Skeletal muscle satellite cell (primary cell): ENCODE data around the gene RNF214.

ENCODE experiments used
- H3K27me3 ChIP-seq: 2 replicates; pipeline ENCODE4 v1.7.0; 2013; ENCODE audit warnings: low read length; ENCODE audit not compliant: control insufficient read depth, insufficient read depth
- H3K36me3 ChIP-seq: 2 replicates; pipeline ENCODE4 v1.7.0; 2013; ENCODE audit warnings: mild to moderate bottlenecking, control low read depth, low read length; ENCODE audit not compliant: insufficient read depth
- H3K4me1 ChIP-seq: 2 replicates; pipeline ENCODE4 v1.7.0; 2013; ENCODE audit warnings: low read length; ENCODE audit not compliant: control insufficient read depth, insufficient read depth
- H3K4me2 ChIP-seq: 2 replicates; pipeline ENCODE4 v1.7.0; 2013; ENCODE audit warnings: mild to moderate bottlenecking, low read length
- H3K4me3 ChIP-seq: 2 replicates; pipeline ENCODE4 v1.7.0; 2013; ENCODE audit warnings: low read length
- H3K9ac ChIP-seq: 2 replicates; pipeline ENCODE4 v1.7.0; 2013; ENCODE audit warnings: mild to moderate bottlenecking, low read depth, low read length, moderate library complexity
- H3K9me3 ChIP-seq: replicated peaks from 2 replicates; pipeline ENCODE4 v1.7.0; 2013; ENCODE audit warnings: mild to moderate bottlenecking, control low read depth, low read length

RNF214 gene

DNA sequence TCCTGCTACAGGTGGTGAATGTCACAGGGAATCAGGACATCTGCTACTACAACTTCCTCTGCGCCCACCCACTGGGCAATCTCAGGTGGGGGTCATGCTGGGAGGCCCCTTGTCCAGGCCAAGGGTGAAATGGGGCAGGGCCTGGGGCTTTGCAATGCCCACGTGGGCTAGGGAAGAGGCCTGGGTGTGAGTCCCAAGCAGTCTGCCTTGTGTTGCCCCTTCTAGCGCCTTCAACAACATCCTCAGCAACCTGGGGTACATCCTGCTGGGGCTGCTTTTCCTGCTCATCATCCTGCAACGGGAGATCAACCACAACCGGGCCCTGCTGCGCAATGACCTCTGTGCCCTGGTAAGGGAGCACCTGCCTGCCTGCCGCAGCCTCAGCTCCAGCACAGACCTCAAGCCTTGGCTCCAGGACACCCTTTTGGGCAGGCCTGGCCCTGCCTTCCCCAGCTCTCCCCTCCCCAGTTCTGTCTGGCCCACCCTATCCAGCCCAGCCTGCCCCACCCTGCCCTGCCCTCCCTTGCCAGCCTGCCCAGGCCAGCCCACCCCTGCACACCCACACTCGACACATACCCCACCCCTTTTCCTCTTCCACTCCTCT is 42.4 kb upstream of the RNF214 start:
- Histone ChIP-seq H3K4me2 (no peak overlapping the region), H3K9ac (no peak overlapping the region), H3K9me3 (no peaks in the 10 kb centered on the region), H3K4me1 (no peaks in the 10 kb centered on the region), H3K36me3 (peaks cover 67% of the 10 kb centered on the region), H3K4me3 (no peak overlapping the region), H3K27me3 (no peaks in the 10 kb centered on the region)

GRCh38 chr11:117191680-117192400 is 40.6 kb upstream of the RNF214 start:
- Histone ChIP-seq H3K9me3 (no peaks in the 10 kb centered on the region), H3K36me3 (peaks cover 64% of the 10 kb centered on the region), H3K4me2 (no peak overlapping the region), H3K4me3 (no peak overlapping the region), H3K9ac (no peak overlapping the region), H3K27me3 (no peaks in the 10 kb centered on the region), H3K4me1 (no peaks in the 10 kb centered on the region)

GRCh38 chr11:117192401-117192875 is 40.0 kb upstream of the RNF214 start:
- Histone ChIP-seq H3K9me3 (no peaks in the 10 kb centered on the region), H3K9ac (no peak overlapping the region), H3K27me3 (no peaks in the 10 kb centered on the region), H3K4me3 (no peak overlapping the region), H3K36me3 (peaks cover 59% of the 10 kb centered on the region), H3K4me1 (no peaks in the 10 kb centered on the region), H3K4me2 (no peak overlapping the region)

DNA sequence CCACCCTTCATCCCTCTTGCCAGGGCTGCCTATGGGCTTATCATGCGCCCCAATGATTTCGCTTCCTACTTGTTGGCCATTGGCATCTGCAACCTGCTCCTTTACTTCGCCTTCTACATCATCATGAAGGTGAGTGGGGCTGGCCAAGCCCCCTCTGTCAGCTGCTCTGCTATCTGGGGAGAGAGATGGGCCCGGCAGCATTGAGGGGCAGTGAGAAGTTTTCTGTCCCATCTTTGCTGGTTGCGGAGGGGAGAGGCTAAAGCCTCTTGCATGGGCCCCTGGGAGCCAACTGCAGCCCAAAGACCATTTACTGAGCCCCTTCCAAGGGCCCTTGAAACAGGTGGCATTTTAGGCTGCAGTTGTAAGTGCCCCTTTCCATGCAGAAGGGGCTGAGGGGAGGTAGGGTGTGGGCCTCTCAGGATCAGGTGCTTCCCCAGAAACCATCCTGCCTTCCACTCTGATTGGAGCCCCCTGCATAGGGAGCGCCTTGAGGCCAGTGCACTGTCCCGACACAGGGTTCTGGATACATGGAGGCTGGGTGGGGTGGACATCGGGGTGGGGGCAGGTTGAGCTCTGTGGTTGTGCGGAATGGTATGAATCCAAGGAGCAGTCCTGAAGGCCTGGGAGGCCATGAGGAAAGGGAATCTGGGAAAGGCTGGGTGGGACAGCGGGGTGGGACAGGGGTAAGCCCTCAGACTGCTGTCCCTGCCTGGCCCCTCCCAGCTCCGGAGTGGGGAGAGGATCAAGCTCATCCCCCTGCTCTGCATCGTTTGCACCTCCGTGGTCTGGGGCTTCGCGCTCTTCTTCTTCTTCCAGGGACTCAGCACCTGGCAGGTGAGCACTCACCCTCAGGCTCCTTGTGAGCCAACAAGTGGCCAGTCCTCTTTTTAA is 39.1 kb upstream of the RNF214 start:
- no peak overlapping the region for H3K4me3 ChIP-seq
- no peaks in the 10 kb centered on the region for H3K27me3 ChIP-seq
- H3K4me1 ChIP-seq: peaks cover 9% of the 10 kb centered on the region
- H3K36me3 ChIP-seq: peaks cover 57% of the 10 kb centered on the region
- H3K4me2 ChIP-seq: no peak overlapping the region
- H3K9me3 ChIP-seq: no peaks in the 10 kb centered on the region
- no peak overlapping the region for H3K9ac ChIP-seq

DNA sequence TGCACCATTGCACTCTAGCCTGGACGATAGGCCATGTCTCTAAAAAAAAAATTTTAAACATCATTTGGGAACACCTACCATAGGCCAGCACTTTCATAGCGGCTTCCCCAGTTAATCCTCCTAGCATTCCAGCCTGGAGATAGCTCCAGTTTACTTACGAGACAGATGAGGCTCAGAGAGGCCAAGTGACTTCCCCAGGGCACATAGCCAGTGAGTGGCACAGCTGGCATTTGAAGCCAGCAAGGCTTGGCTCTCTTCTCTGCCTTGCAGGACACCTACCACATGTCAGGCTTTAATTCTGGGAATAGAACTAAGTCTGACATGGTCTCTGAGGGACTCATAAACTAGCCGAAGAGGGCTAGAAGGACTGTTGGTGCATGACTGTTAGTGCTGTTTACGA is 38.2 kb upstream of the RNF214 start:
- Histone ChIP-seq H3K9ac (no peak overlapping the region), H3K4me2 (no peak overlapping the region), H3K36me3 (peaks cover 48% of the 10 kb centered on the region), H3K27me3 (no peaks in the 10 kb centered on the region), H3K4me3 (no peak overlapping the region), H3K4me1 (peaks cover 15% of the 10 kb centered on the region), H3K9me3 (no peaks in the 10 kb centered on the region)

DNA sequence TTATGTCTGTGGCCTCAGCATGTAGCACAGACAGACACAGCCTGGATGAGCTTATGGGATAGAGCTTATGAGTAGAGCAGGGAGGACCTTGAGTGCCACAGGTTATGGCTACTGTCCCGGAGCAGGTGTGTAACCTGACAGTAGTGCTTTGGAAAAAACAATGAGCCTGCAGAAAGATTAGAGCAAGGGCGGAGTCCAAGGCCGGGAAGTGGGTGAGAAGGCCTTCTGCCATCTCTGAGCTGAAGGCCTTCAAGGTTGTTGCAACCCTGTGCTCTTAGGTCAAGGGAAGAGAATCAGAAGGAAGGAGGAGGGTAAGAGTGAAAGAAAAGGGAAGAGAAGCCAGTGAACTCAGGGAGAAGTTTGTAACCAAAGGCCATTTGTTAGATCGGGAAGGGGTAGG is 37.2 kb upstream of the RNF214 start:
- Histone ChIP-seq H3K9ac (no peak overlapping the region), H3K4me1 (peaks cover 25% of the 10 kb centered on the region), H3K27me3 (no peaks in the 10 kb centered on the region), H3K4me3 (no peak overlapping the region), H3K36me3 (peaks cover 44% of the 10 kb centered on the region), H3K9me3 (no peaks in the 10 kb centered on the region), H3K4me2 (no peak overlapping the region)

GRCh38 chr11:117195761-117196160 is 36.7 kb upstream of the RNF214 start:
- Histone ChIP-seq H3K36me3 (peaks cover 40% of the 10 kb centered on the region), H3K4me2 (no peak overlapping the region), H3K27me3 (no peaks in the 10 kb centered on the region), H3K4me1 (peaks cover 25% of the 10 kb centered on the region), H3K9me3 (no peaks in the 10 kb centered on the region), H3K9ac (no peak overlapping the region), H3K4me3 (no peak overlapping the region)

- Histone ChIP-seq H3K9ac (no peak overlapping the region), H3K4me3 (no peak overlapping the region), H3K4me1 (peaks cover 36% of the 10 kb centered on the region), H3K9me3 (no peaks in the 10 kb centered on the region), H3K36me3 (peaks cover 37% of the 10 kb centered on the region), H3K27me3 (no peaks in the 10 kb centered on the region), H3K4me2 (no peak overlapping the region)
Observed at GRCh38 chr11:117197006-117197405, 35.5 kb upstream of the RNF214 start.

GRCh38 chr11:117197516-117198456 is 34.7 kb upstream of the RNF214 start:
- Histone ChIP-seq H3K9ac (peak overlapping the region; percentile 99), H3K4me1 (peaks cover 44% of the 10 kb centered on the region), H3K4me3 (peak overlapping the region; percentile 97), H3K4me2 (peak overlapping the region; percentile 99), H3K36me3 (peaks cover 38% of the 10 kb centered on the region), H3K9me3 (no peaks in the 10 kb centered on the region), H3K27me3 (no peaks in the 10 kb centered on the region)

- Histone ChIP-seq H3K9me3 (no peaks in the 10 kb centered on the region), H3K9ac (peak overlapping the region; percentile 99), H3K4me2 (peak overlapping the region; percentile 99), H3K27me3 (no peaks in the 10 kb centered on the region), H3K4me3 (peak overlapping the region; percentile 97), H3K36me3 (peaks cover 38% of the 10 kb centered on the region), H3K4me1 (peaks cover 52% of the 10 kb centered on the region)
Observed at GRCh38 chr11:117198613-117199012, 33.9 kb upstream of the RNF214 start.
